HCT116 (cell line): Measurements from ENCODE around the gene MTMR1. TPM values are rescaled to one million over a fixed set of nuclear protein-coding genes. Genes with fewer than 3 reads are reported as not detected.

Source experiments
- ATAC-seq: fragments of 200-7000 bp; cut with Tn5 transposase; 2 replicates; pipeline ENCODE4 v1.9.1; 2020; ENCODE audit warnings: mild to moderate bottlenecking, moderate library complexity
- BruUV-seq: library from RNA; stranded (reverse); fragments of 400-500 nt; replicated peaks from 2 replicates; lab custom pipeline; 2021; lab: Mats Ljungman, UMichigan
- CTCF ChIA-PET: fragments of 300-600 bp; sonication (Branson Sonifier 250); formaldehyde crosslinking; loops from one replicate; lab custom pipeline; 2021; ENCODE audit warnings: antibody characterized with exemption; lab: Charles Lee
- POLR2A ChIA-PET: fragments of 300-600, 350-600 bp; sonication (Branson Sonifier 250); formaldehyde crosslinking; loops from one replicate; lab custom pipeline; 2021; ENCODE audit warnings: antibody characterized with exemption; lab: Charles Lee
- RAD21 ChIA-PET, 2 experiments: fragments of 300-600 bp; sonication (Branson Sonifier 250); formaldehyde crosslinking; loops; one replicate each; lab custom pipeline; 2023; ENCODE audit warnings: low total read pairs in 2 of 2; ENCODE audit not compliant: uncharacterized antibody in 2 of 2, unreplicated experiment in 2 of 2, low non-redundant PET in 1 of 2; lab: Charles Lee
- DNase-seq: peaks from one replicate; pipeline ENCODE4 v3.0.0-alpha.2; 2010; ENCODE audit warnings: low read depth, low spot score
- H2AFZ ChIP-seq: fragments of 200-600 bp; shearing (Covaris generic), sonication (generic); 2 replicates; pipeline ENCODE4 v1.6.1; 2017; ENCODE audit warnings: low read depth, mixed run types, mixed read lengths, antibody characterized with exemption, low read length; ENCODE audit not compliant: poor library complexity, severe bottlenecking
- H3K27ac ChIP-seq: 2 replicates; pipeline ENCODE4 v1.5.1; 2012; ENCODE audit warnings: low read depth, low read length
- H3K27me3 ChIP-seq: fragments of 200-600 bp; sonication (generic); 2 replicates; pipeline ENCODE4 v1.6.1; 2016; ENCODE audit warnings: mixed run types, low read length, mixed read lengths; ENCODE audit not compliant: insufficient read depth
- H3K36me3 ChIP-seq, 2 experiments: fragments of 200-500 bp in 1 of 2; fragments of 200-600 bp in 1 of 2; sonication (Bioruptor generic) in 1 of 2; sonication (generic) in 1 of 2; 2 replicates each; pipeline versions ENCODE4 v1.5.1 to v1.6.1; 2014 to 2016; ENCODE audit warnings: low read length in 2 of 2, inconsistent platforms in 1 of 2, mixed read lengths in 1 of 2, mixed run types in 1 of 2; ENCODE audit not compliant: insufficient read depth in 2 of 2, control insufficient read depth in 1 of 2
- H3K4me1 ChIP-seq, 2 experiments: fragments of 200-600 bp in 1 of 2; sonication (generic) in 1 of 2; 2 replicates each; pipeline versions ENCODE4 v1.5.1 to v1.6.1; 2012 to 2017; ENCODE audit warnings: low read length in 2 of 2, inconsistent platforms in 1 of 2, mild to moderate bottlenecking in 1 of 2, mixed read lengths in 1 of 2, mixed run types in 1 of 2, moderate library complexity in 1 of 2; ENCODE audit not compliant: insufficient read depth in 2 of 2, control insufficient read depth in 1 of 2
- H3K4me2 ChIP-seq: fragments of 200-600 bp; sonication (generic); 2 replicates; pipeline ENCODE4 v1.6.1; 2017; ENCODE audit warnings: mixed run types, low read length, mixed read lengths
- H3K4me3 ChIP-seq, 2 experiments: fragments of 200-600 bp in 1 of 2; sonication (generic) in 1 of 2; replicated peaks in 1 of 2; 2 replicates each; pipeline ENCODE4 v1.5.1; 2011 to 2016; ENCODE audit warnings: low read length in 2 of 2, control low read depth in 1 of 2, low read depth in 1 of 2, mild to moderate bottlenecking in 1 of 2, mixed read lengths in 1 of 2, mixed run types in 1 of 2
- H3K79me2 ChIP-seq: fragments of 200-600 bp; sonication (generic); 2 replicates; pipeline ENCODE4 v1.6.1; 2017; ENCODE audit warnings: mild to moderate bottlenecking, mixed run types, low read length, moderate library complexity, mixed read lengths; ENCODE audit not compliant: insufficient read depth
- H3K9ac ChIP-seq: fragments of 200-600 bp; sonication (generic); 2 replicates; pipeline ENCODE4 v1.6.1; 2016; ENCODE audit warnings: low read length, mixed read lengths
- H3K9me2 ChIP-seq: fragments of 200-600 bp; sonication (generic), shearing (Covaris generic); 2 replicates; pipeline ENCODE4 v1.6.1; 2017; ENCODE audit warnings: mixed run types, mild to moderate bottlenecking, moderate library complexity; ENCODE audit not compliant: insufficient read depth
- H3K9me3 ChIP-seq, 2 experiments: fragments of 200-500 bp in 1 of 2; fragments of 200-600 bp in 1 of 2; sonication (Bioruptor generic) in 1 of 2; sonication (generic) in 1 of 2; 2 replicates each; pipeline ENCODE4 v1.6.1; 2014 to 2017; ENCODE audit warnings: low read length in 2 of 2, mixed read lengths in 2 of 2, inconsistent platforms in 1 of 2, low read depth in 1 of 2, mild to moderate bottlenecking in 1 of 2, mixed run types in 1 of 2, moderate library complexity in 1 of 2; ENCODE audit not compliant: control insufficient read depth in 1 of 2, insufficient read depth in 1 of 2
- H4K20me1 ChIP-seq: fragments of 200-600 bp; sonication (generic), shearing (Covaris generic); 2 replicates; pipeline ENCODE4 v1.6.1; 2017; ENCODE audit warnings: mixed run types, mild to moderate bottlenecking, moderate library complexity; ENCODE audit not compliant: insufficient read depth
- CBX3 ChIP-seq: IDR thresholded peaks from 2 replicates; pipeline ENCODE4 v1.6.1; 2012; ENCODE audit warnings: low read depth
- CEBPB ChIP-seq: IDR thresholded peaks from 2 replicates; pipeline ENCODE4 v1.6.1; 2012; ENCODE audit warnings: low read depth
- EGR1 ChIP-seq: IDR thresholded peaks from 2 replicates; pipeline ENCODE4 v1.6.1; 2012; ENCODE audit warnings: low read depth
- ELF1 ChIP-seq: IDR thresholded peaks from 2 replicates; pipeline ENCODE4 v1.6.1; 2012; ENCODE audit warnings: low read depth, borderline replicate concordance
- JUND ChIP-seq: IDR thresholded peaks from 2 replicates; pipeline ENCODE4 v1.6.1; 2012
- RAD21 ChIP-seq: IDR thresholded peaks from 2 replicates; pipeline ENCODE4 v1.6.1; 2012; ENCODE audit warnings: low read depth, mild to moderate bottlenecking
- SRF ChIP-seq: IDR thresholded peaks from 2 replicates; pipeline ENCODE4 v1.6.1; 2012; ENCODE audit warnings: low read depth
- TCF7L2 ChIP-seq: IDR thresholded peaks from 2 replicates; pipeline ENCODE4 v1.7.0; 2011; ENCODE audit warnings: borderline replicate concordance, inconsistent platforms; ENCODE audit not compliant: insufficient read depth, insufficient read length; ENCODE audit errors: extremely low read depth
- YY1 ChIP-seq: IDR thresholded peaks from 2 replicates; pipeline ENCODE4 v1.6.1; 2011; ENCODE audit warnings: low read length, low read depth, moderate library complexity, mild to moderate bottlenecking; ENCODE audit not compliant: insufficient replicate concordance; ENCODE audit errors: extremely low read depth
- ZFX ChIP-seq: fragments of 450-650 bp; IDR thresholded peaks from 2 replicates; pipeline ENCODE4 v1.6.1; 2017
- ZNF274 ChIP-seq: fragments of 200-500 bp; sonication (Bioruptor generic); IDR thresholded peaks from 2 replicates; pipeline ENCODE4 v1.6.1; 2014; ENCODE audit warnings: mild to moderate bottlenecking, low read depth, low read length, inconsistent platforms
- intact Hi-C: fragments of 100-400 bp; cut with micrococcal nuclease; formaldehyde crosslinking; loops from 2 replicates; pipeline ENCODE4 v1.10.0; 2022
- total RNA-seq: library from RNA; stranded (reverse); gene quantifications from one replicate; pipeline ENCODE4 v1.2.1, GENCODE V29; 2021; ENCODE audit not compliant: unreplicated experiment
- TF ChIP-seq, protein P1 (sequence below): IDR thresholded peaks from 2 replicates; pipeline ENCODE4 v1.6.1; 2012
- TF ChIP-seq, protein P2 (sequence below): IDR thresholded peaks from 2 replicates; pipeline ENCODE4 v1.6.1; 2011; ENCODE audit warnings: mild to moderate bottlenecking, low read length, moderate library complexity; ENCODE audit not compliant: insufficient replicate concordance; ENCODE audit errors: extremely low read depth
- TF ChIP-seq, protein P3 (sequence below), 3 experiments: fragments of 200-600 bp in 1 of 3; sonication (generic) in 1 of 3; IDR thresholded peaks in 2 of 3; conservative IDR thresholded peaks in 1 of 3; 2 replicates each; pipeline ENCODE4 v1.5.1; 2012 to 2017; ENCODE audit warnings: low read depth in 2 of 3, low read length in 2 of 3, antibody characterized with exemption in 1 of 3, borderline replicate concordance in 1 of 3, control low read depth in 1 of 3, mild to moderate bottlenecking in 1 of 3, mixed read lengths in 1 of 3, mixed run types in 1 of 3, moderate library complexity in 1 of 3; ENCODE audit not compliant: insufficient read depth in 1 of 3
- TF ChIP-seq, protein P4 (sequence below): IDR thresholded peaks from 2 replicates; pipeline ENCODE4 v1.6.1; 2012; ENCODE audit warnings: low read depth

MTMR1 gene
- total RNA-seq, 1 experiment from 2014 or later: 20.0 TPM

DNA sequence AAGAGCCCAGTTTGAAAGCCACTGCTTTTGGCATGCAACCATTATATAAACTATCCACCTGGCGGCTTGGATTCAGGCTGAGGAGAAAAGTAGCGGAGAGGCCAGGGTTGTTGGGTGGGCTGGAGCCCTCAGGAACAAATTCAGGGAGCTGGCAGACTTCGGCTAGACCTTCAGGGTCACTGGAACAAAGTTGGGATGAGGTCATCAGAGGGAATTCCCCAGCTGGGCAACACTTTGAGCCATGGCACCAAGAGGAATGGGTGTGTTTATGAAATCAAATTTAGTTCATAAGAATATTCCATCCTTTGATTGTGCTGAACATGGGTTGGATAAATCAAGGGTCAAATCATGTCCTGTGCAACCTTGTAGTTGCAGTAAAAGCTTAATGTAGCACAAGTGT lies 22.0 kb downstream of the MTMR1 start:
- no peaks in the 10 kb centered on the region for H4K20me1 ChIP-seq
- ChIA-PET CTCF (interaction anchor here (1.3 kb wide), 1 partner anchor 350 kb away, joined by 4 read pairs; no protein-coding TSS in a partner anchor), RAD21 (interaction anchor here (0.6 to 0.7 kb wide), 2 partner anchors 352 to 708 kb away, joined by 3 read pairs; partner anchors contain the start of gene MAMLD1 (in 1 of the 2)), POLR2A (no interaction called here)
- H3K79me2 ChIP-seq: no peaks in the 10 kb centered on the region
- no peaks in the 10 kb centered on the region for H3K9me2 ChIP-seq
- no peak for TF ChIP-seq JUND
- TF ChIP-seq RAD21: no peak
- no peak for TF ChIP-seq TCF7L2
- TF ChIP-seq ELF1: no peak
- TF ChIP-seq, protein P1, sequence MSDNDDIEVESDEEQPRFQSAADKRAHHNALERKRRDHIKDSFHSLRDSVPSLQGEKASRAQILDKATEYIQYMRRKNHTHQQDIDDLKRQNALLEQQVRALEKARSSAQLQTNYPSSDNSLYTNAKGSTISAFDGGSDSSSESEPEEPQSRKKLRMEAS: no peak
- TF ChIP-seq, protein P2, sequence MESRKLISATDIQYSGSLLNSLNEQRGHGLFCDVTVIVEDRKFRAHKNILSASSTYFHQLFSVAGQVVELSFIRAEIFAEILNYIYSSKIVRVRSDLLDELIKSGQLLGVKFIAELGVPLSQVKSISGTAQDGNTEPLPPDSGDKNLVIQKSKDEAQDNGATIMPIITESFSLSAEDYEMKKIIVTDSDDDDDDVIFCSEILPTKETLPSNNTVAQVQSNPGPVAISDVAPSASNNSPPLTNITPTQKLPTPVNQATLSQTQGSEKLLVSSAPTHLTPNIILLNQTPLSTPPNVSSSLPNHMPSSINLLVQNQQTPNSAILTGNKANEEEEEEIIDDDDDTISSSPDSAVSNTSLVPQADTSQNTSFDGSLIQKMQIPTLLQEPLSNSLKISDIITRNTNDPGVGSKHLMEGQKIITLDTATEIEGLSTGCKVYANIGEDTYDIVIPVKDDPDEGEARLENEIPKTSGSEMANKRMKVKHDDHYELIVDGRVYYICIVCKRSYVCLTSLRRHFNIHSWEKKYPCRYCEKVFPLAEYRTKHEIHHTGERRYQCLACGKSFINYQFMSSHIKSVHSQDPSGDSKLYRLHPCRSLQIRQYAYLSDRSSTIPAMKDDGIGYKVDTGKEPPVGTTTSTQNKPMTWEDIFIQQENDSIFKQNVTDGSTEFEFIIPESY: no peak
- no peak for TF ChIP-seq YY1
- TF ChIP-seq, protein P3, sequence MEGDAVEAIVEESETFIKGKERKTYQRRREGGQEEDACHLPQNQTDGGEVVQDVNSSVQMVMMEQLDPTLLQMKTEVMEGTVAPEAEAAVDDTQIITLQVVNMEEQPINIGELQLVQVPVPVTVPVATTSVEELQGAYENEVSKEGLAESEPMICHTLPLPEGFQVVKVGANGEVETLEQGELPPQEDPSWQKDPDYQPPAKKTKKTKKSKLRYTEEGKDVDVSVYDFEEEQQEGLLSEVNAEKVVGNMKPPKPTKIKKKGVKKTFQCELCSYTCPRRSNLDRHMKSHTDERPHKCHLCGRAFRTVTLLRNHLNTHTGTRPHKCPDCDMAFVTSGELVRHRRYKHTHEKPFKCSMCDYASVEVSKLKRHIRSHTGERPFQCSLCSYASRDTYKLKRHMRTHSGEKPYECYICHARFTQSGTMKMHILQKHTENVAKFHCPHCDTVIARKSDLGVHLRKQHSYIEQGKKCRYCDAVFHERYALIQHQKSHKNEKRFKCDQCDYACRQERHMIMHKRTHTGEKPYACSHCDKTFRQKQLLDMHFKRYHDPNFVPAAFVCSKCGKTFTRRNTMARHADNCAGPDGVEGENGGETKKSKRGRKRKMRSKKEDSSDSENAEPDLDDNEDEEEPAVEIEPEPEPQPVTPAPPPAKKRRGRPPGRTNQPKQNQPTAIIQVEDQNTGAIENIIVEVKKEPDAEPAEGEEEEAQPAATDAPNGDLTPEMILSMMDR (IDR thresholded peaks at IDR 0.05 in 2 of 3, conservative IDR thresholded peaks at IDR 0.05 in 1 of 3; ENCODE audit: borderline replicate concordance in 1 of 3, insufficient read depth in 1 of 3, low read depth in 2 of 3, low read length in 2 of 3): no peak
- no peak for TF ChIP-seq CBX3
- TF ChIP-seq ZNF274: no peak
- TF ChIP-seq, protein P4, sequence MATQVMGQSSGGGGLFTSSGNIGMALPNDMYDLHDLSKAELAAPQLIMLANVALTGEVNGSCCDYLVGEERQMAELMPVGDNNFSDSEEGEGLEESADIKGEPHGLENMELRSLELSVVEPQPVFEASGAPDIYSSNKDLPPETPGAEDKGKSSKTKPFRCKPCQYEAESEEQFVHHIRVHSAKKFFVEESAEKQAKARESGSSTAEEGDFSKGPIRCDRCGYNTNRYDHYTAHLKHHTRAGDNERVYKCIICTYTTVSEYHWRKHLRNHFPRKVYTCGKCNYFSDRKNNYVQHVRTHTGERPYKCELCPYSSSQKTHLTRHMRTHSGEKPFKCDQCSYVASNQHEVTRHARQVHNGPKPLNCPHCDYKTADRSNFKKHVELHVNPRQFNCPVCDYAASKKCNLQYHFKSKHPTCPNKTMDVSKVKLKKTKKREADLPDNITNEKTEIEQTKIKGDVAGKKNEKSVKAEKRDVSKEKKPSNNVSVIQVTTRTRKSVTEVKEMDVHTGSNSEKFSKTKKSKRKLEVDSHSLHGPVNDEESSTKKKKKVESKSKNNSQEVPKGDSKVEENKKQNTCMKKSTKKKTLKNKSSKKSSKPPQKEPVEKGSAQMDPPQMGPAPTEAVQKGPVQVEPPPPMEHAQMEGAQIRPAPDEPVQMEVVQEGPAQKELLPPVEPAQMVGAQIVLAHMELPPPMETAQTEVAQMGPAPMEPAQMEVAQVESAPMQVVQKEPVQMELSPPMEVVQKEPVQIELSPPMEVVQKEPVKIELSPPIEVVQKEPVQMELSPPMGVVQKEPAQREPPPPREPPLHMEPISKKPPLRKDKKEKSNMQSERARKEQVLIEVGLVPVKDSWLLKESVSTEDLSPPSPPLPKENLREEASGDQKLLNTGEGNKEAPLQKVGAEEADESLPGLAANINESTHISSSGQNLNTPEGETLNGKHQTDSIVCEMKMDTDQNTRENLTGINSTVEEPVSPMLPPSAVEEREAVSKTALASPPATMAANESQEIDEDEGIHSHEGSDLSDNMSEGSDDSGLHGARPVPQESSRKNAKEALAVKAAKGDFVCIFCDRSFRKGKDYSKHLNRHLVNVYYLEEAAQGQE: no peak
- TF ChIP-seq SRF: no peak
- TF ChIP-seq CEBPB: no peak
- TF ChIP-seq ZFX: no peak
- no peak for TF ChIP-seq EGR1
- no TSS peak for BruUV-seq
- H3K4me2 ChIP-seq: no peak overlapping the region
- no peak overlapping the region for H2AFZ ChIP-seq
- H3K9me3 ChIP-seq: no peaks in the 10 kb centered on the region
- H3K4me1 ChIP-seq: no peaks in the 10 kb centered on the region
- intact Hi-C loops: loop anchor here (5.0 kb wide), 1 partner anchor 753 kb away; no protein-coding TSS in a partner anchor
- no peak overlapping the region for H3K27ac ChIP-seq
- H3K4me3 ChIP-seq: no peak overlapping the region
- ATAC-seq (no peak), DNase-seq (no peak)
- no peaks in the 10 kb centered on the region for H3K27me3 ChIP-seq
- H3K9ac ChIP-seq: no peak overlapping the region
- no peaks in the 10 kb centered on the region for H3K36me3 ChIP-seq
